Dermis blood vessel endothelial cell (primary cell): Measurements from ENCODE around the gene SLC1A4. TPM values are rescaled to one million over a fixed set of nuclear protein-coding genes. Genes with fewer than 3 reads are reported as not detected.
"Not testable (repeated sequence)": the region's sequence is repeated elsewhere in the genome, so short reads cannot be mapped to it uniquely, and the experiment has no call there.

Experiments
- DNase-seq: peaks from one replicate; pipeline ENCODE4 v3.0.0; 2010
- total RNA-seq: library from RNA; depleted of rRNA; stranded (reverse); fragments of >200 nt; gene quantifications from 2 replicates; pipeline ENCODE4 v1.2.3, GENCODE V29; 2014

Gene SLC1A4
- 12.3 and 15.1 TPM in 2 replicates for total RNA-seq

- DNase-seq: peak; percentile 93
Measured at GRCh38 chr2:64989126-64989981, at the start of gene SLC1A4. Gene SLC1A4, plus strand, starts transcription at chr2:64989399. Its CDS starts 245 bp downstream, at chr2:64989644.

GRCh38 chr2:64941143-64941542 lies 48.1 kb upstream of the SLC1A4 start:
- DNase-seq: no peak

- no peak for DNase-seq
Measured at GRCh38 chr2:64941801-64942200, 47.4 kb upstream of the SLC1A4 start.

GRCh38 chr2:64942693-64943092 lies 46.5 kb upstream of the SLC1A4 start:
- DNase-seq: no peak

- DNase-seq: no peak
Measured at GRCh38 chr2:64943387-64944150, 45.6 kb upstream of the SLC1A4 start.

- DNase-seq: no peak
Measured at GRCh38 chr2:64944484-64944883, 44.7 kb upstream of the SLC1A4 start.

- peak; percentile 3 for DNase-seq
Measured at GRCh38 chr2:64945973-64946768, 43.0 kb upstream of the SLC1A4 start.

- DNase-seq: no peak
Measured at GRCh38 chr2:64946769-64947247, 42.4 kb upstream of the SLC1A4 start.

GRCh38 chr2:64947885-64948284 lies 41.3 kb upstream of the SLC1A4 start:
- DNase-seq: no peak

GRCh38 chr2:64950226-64951160 lies 38.7 kb upstream of the SLC1A4 start:
- DNase-seq: no peak

- DNase-seq: no peak
Measured at GRCh38 chr2:64951306-64951953, 37.8 kb upstream of the SLC1A4 start.

GRCh38 chr2:64952096-64952495 lies 37.1 kb upstream of the SLC1A4 start:
- DNase-seq: no peak

- peak; percentile 44 for DNase-seq
Measured at GRCh38 chr2:64952511-64953482, 36.4 kb upstream of the SLC1A4 start.

- DNase-seq: no peak
Measured at GRCh38 chr2:64955467-64955866, 33.7 kb upstream of the SLC1A4 start.

- DNase-seq: no peak
Measured at GRCh38 chr2:64957109-64957903, 31.9 kb upstream of the SLC1A4 start.

GRCh38 chr2:64958556-64958955 lies 30.6 kb upstream of the SLC1A4 start:
- DNase-seq: no peak

GRCh38 chr2:64960819-64961218 lies 28.4 kb upstream of the SLC1A4 start:
- no peak for DNase-seq

- not testable (repeated sequence) for DNase-seq
Measured at GRCh38 chr2:64963138-64963537, 26.1 kb upstream of the SLC1A4 start.

- no peak for DNase-seq
Measured at GRCh38 chr2:64963719-64964118, 25.5 kb upstream of the SLC1A4 start.
